Measurements from ENCODE around the gene NEIL3. TPM values are rescaled to one million over a fixed set of nuclear protein-coding genes. Genes with fewer than 3 reads are reported as not detected.

NEIL3 gene
- total RNA-seq, 2 donors from 2014 or later = not detected

- TF ChIP-seq, protein P1, sequence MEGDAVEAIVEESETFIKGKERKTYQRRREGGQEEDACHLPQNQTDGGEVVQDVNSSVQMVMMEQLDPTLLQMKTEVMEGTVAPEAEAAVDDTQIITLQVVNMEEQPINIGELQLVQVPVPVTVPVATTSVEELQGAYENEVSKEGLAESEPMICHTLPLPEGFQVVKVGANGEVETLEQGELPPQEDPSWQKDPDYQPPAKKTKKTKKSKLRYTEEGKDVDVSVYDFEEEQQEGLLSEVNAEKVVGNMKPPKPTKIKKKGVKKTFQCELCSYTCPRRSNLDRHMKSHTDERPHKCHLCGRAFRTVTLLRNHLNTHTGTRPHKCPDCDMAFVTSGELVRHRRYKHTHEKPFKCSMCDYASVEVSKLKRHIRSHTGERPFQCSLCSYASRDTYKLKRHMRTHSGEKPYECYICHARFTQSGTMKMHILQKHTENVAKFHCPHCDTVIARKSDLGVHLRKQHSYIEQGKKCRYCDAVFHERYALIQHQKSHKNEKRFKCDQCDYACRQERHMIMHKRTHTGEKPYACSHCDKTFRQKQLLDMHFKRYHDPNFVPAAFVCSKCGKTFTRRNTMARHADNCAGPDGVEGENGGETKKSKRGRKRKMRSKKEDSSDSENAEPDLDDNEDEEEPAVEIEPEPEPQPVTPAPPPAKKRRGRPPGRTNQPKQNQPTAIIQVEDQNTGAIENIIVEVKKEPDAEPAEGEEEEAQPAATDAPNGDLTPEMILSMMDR (IDR thresholded peaks at IDR 0.05) = no peak
- Histone ChIP-seq H3K9me3 (no peaks in the 10 kb centered on the region), H3K36me3 (no peaks in the 10 kb centered on the region), H3K27ac (no peak overlapping the region), H3K4me1 (ENCODE audit: control insufficient read depth in 1 of 2, low read depth in 2 of 2) (no peaks in the 10 kb centered on the region), H3K4me3 (no peak overlapping the region), H3K27me3 (replicated peaks; ENCODE audit: insufficient read depth) (no peaks in the 10 kb centered on the region)
- no peak for DNase-seq (ENCODE audit: low spot score)
- no peak for ATAC-seq (ENCODE audit: insufficient number of reproducible peaks, low FRiP score, low read depth)
These were observed 95.8 kb downstream of the NEIL3 start for GRCh38 chr4:177405508-177405907.

GRCh38 chr4:177408023-177408422 is 98.3 kb downstream of the NEIL3 start:
- no peak overlapping the region for H3K27ac ChIP-seq

DNA sequence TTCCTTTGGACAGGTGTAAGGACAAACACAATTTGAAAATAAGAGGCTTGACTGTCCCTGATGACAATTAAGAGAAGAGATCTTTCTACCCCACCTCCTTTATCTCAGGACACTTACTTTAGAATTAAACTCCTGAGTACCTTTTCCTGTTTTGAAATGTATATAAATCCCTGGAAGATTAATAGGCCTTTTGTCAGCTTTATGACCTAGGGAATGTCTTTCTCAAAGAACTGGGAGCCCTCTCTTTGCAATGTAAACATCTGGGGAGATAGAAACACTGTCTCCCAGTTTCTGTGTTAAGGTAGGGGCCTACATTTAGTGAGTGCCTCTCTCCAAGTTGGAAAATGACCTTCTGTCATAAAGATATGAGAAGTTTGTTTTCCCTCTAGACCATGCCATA is 100.9 kb downstream of the NEIL3 start:
- Histone ChIP-seq H3K9me3 (no peaks in the 10 kb centered on the region), H3K4me3 (no peak overlapping the region), H3K27ac (no peak overlapping the region), H3K4me1 (ENCODE audit: control insufficient read depth in 1 of 2, low read depth in 2 of 2) (no peaks in the 10 kb centered on the region), H3K36me3 (no peaks in the 10 kb centered on the region), H3K27me3 (replicated peaks; ENCODE audit: insufficient read depth) (no peaks in the 10 kb centered on the region)
- TF ChIP-seq, protein P1 (IDR thresholded peaks at IDR 0.05) = no peak
- ATAC-seq (ENCODE audit: insufficient number of reproducible peaks, low FRiP score, low read depth) (no peak), DNase-seq (ENCODE audit: low spot score) (no peak)

More at GRCh38 chr4:177408023-177408422, 98.3 kb downstream of the NEIL3 start:
- Histone ChIP-seq H3K36me3 (no peaks in the 10 kb centered on the region), H3K4me1 (ENCODE audit: control insufficient read depth in 1 of 2, low read depth in 2 of 2) (no peaks in the 10 kb centered on the region), H3K9me3 (no peaks in the 10 kb centered on the region), H3K4me3 (no peak overlapping the region), H3K27me3 (replicated peaks; ENCODE audit: insufficient read depth) (no peaks in the 10 kb centered on the region)
- no peak for ATAC-seq (ENCODE audit: insufficient number of reproducible peaks, low FRiP score, low read depth)
- TF ChIP-seq, protein P1 (IDR thresholded peaks at IDR 0.05) = no peak
- DNase-seq (ENCODE audit: low spot score) = no peak

DNA sequence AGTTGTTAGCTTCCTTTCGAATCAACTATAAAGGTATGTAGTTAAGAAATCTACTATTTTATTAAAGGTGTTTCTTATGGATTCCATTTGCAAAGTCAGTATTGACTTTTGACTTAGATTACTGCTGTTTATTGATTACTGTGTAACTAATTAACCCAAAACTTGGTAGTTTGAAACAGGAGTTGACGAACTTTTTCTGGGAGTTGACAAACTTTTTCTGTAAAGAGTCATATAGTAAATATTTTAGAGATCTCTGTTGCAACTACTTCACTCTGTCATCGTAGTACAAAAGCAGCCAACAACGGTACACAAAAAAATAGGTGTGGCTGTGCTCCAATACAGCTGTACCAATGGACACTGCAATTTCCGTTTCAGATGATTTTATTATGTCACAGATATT is 102.3 kb downstream of the NEIL3 start:
- Histone ChIP-seq H3K9me3 (no peaks in the 10 kb centered on the region), H3K4me1 (ENCODE audit: control insufficient read depth in 1 of 2, low read depth in 2 of 2) (no peaks in the 10 kb centered on the region), H3K4me3 (no peak overlapping the region), H3K27ac (no peak overlapping the region), H3K36me3 (no peaks in the 10 kb centered on the region), H3K27me3 (replicated peaks; ENCODE audit: insufficient read depth) (no peaks in the 10 kb centered on the region)
- ATAC-seq (ENCODE audit: insufficient number of reproducible peaks, low FRiP score, low read depth) = no peak
- TF ChIP-seq, protein P1 (IDR thresholded peaks at IDR 0.05) = no peak
- no peak for DNase-seq (ENCODE audit: low spot score)

Other genes with a start within 250 kb of the NEIL3 start
- 10 to 100 TPM; 21.8 to 34.1 TPM for gene AGA, start 132.6 kb downstream of the NEIL3 start, total RNA-seq

Data from thoracic aorta (tissue), 2 donors.